Activated B cell treated with CpG ODN at 0.5 μM for 24 hours (primary cell): Measurements from ENCODE around the gene TNFRSF11A. TPM values are rescaled to one million over a fixed set of nuclear protein-coding genes. Genes with fewer than 3 reads are reported as not detected.

Source experiments
- ATAC-seq: fragments of 200-7000 bp; cut with Tn5 transposase; one replicate; pipeline ENCODE4 v1.10.0; 2021; ENCODE audit warnings: low read depth, mild to moderate bottlenecking, moderate library complexity
- CTCF ChIA-PET: fragments of 350-600 bp; sonication (Branson Sonifier 250); formaldehyde crosslinking; loops from one replicate; lab custom pipeline; 2021; ENCODE audit warnings: antibody characterized with exemption; lab: Charles Lee
- POLR2A ChIA-PET: fragments of 350-600 bp; sonication (Branson Sonifier 250); formaldehyde crosslinking; loops from one replicate; lab custom pipeline; 2021; ENCODE audit warnings: antibody characterized with exemption; lab: Charles Lee
- DNase-seq: peaks from one replicate; pipeline ENCODE4 v3.0.0; 2022
- H3K27ac Mint-ChIP-seq: one replicate; pipeline ENCODE4 v1.8.0; 2020; ENCODE audit warnings: mixed read lengths
- H3K27me3 Mint-ChIP-seq: one replicate; pipeline ENCODE4 v1.8.0; 2021; ENCODE audit warnings: mixed read lengths
- H3K36me3 Mint-ChIP-seq: one replicate; pipeline ENCODE4 v1.8.0; 2021; ENCODE audit warnings: low read depth, mixed read lengths
- H3K4me1 Mint-ChIP-seq: one replicate; pipeline ENCODE4 v1.8.0; 2021; ENCODE audit warnings: mixed read lengths
- H3K4me3 Mint-ChIP-seq: one replicate; pipeline ENCODE4 v1.8.0; 2020; ENCODE audit warnings: mild to moderate bottlenecking, mixed read lengths
- H3K9me3 Mint-ChIP-seq: one replicate; pipeline ENCODE4 v1.8.0; 2020; ENCODE audit warnings: mixed read lengths
- CTCF ChIP-seq: fragments of 200-600 bp; IDR thresholded peaks from one replicate; pipeline ENCODE4 v1.8.0; 2022; ENCODE audit warnings: antibody characterized with exemption, mild to moderate bottlenecking
- intact Hi-C: fragments of 100-400 bp; cut with micrococcal nuclease; formaldehyde crosslinking; loops from one replicate; pipeline ENCODE4 v1.15.1; 2024
- total RNA-seq: library from RNA; stranded (reverse); gene quantifications from 2 replicates; pipeline ENCODE4 v1.2.3, GENCODE V29; 2022

Gene TNFRSF11A
- total RNA-seq, 1 donor from 2014 or later, result 0.24 TPM

- H3K4me1 Mint-ChIP-seq, result no peaks in the 10 kb centered on the region
- POLR2A ChIA-PET, result no interaction called here
- ATAC-seq (no peak), DNase-seq (no peak)
- no peak overlapping the region for H3K27ac Mint-ChIP-seq
- H3K36me3 Mint-ChIP-seq, result no peaks in the 10 kb centered on the region
- no peaks in the 10 kb centered on the region for H3K9me3 Mint-ChIP-seq
- intact Hi-C loops, result no loop called here
- H3K4me3 Mint-ChIP-seq, result no peak overlapping the region
- no peak for TF ChIP-seq CTCF
- H3K27me3 Mint-ChIP-seq, result peaks cover 34% of the 10 kb centered on the region
- CTCF ChIA-PET, result no interaction called here
Measured at GRCh38 chr18:62337336-62337735, 12.2 kb downstream of the TNFRSF11A start.

GRCh38 chr18:62338446-62339105, 13.5 kb downstream of the TNFRSF11A start:
- intact Hi-C loops, result no loop called here
- CTCF ChIA-PET, result no interaction called here
- no peak for ATAC-seq

GRCh38 chr18:62339106-62339988, 14.2 kb downstream of the TNFRSF11A start:
- H3K4me1 Mint-ChIP-seq, result no peaks in the 10 kb centered on the region
- no peaks in the 10 kb centered on the region for H3K9me3 Mint-ChIP-seq
- intact Hi-C loops, result no loop called here
- ATAC-seq, result no peak
- no peak for DNase-seq
- ChIA-PET CTCF (no interaction called here), POLR2A (no interaction called here)
- peaks cover 19% of the 10 kb centered on the region for H3K27me3 Mint-ChIP-seq
- H3K36me3 Mint-ChIP-seq, result no peaks in the 10 kb centered on the region
- no peak overlapping the region for H3K27ac Mint-ChIP-seq
- no peak overlapping the region for H3K4me3 Mint-ChIP-seq
- no peak for TF ChIP-seq CTCF

More at GRCh38 chr18:62338446-62339105, 13.5 kb downstream of the TNFRSF11A start:
- POLR2A ChIA-PET, result no interaction called here
- Mint-ChIP-seq H3K36me3 (no peaks in the 10 kb centered on the region), H3K27ac (no peak overlapping the region), H3K4me3 (no peak overlapping the region), H3K4me1 (no peaks in the 10 kb centered on the region), H3K9me3 (no peaks in the 10 kb centered on the region), H3K27me3 (peaks cover 25% of the 10 kb centered on the region)
- no peak for TF ChIP-seq CTCF
- DNase-seq, result no peak

- TF ChIP-seq CTCF, result no peak
- Mint-ChIP-seq H3K36me3 (no peaks in the 10 kb centered on the region), H3K4me1 (no peaks in the 10 kb centered on the region), H3K9me3 (no peaks in the 10 kb centered on the region), H3K4me3 (no peak overlapping the region), H3K27ac (no peak overlapping the region), H3K27me3 (peaks cover 19% of the 10 kb centered on the region)
- CTCF ChIA-PET, result no interaction called here
- ATAC-seq (no peak), DNase-seq (no peak)
- POLR2A ChIA-PET, result no interaction called here
- intact Hi-C loops, result no loop called here
Measured at GRCh38 chr18:62340996-62341395, 15.9 kb downstream of the TNFRSF11A start.

- peaks cover 19% of the 10 kb centered on the region for H3K27me3 Mint-ChIP-seq
- H3K4me3 Mint-ChIP-seq, result no peak overlapping the region
- TF ChIP-seq CTCF, result no peak
- ATAC-seq (no peak), DNase-seq (no peak)
- ChIA-PET CTCF (no interaction called here), POLR2A (no interaction called here)
- H3K9me3 Mint-ChIP-seq, result no peaks in the 10 kb centered on the region
- no peak overlapping the region for H3K27ac Mint-ChIP-seq
- intact Hi-C loops, result no loop called here
- no peaks in the 10 kb centered on the region for H3K4me1 Mint-ChIP-seq
- no peaks in the 10 kb centered on the region for H3K36me3 Mint-ChIP-seq
Measured at GRCh38 chr18:62341473-62341872, 16.4 kb downstream of the TNFRSF11A start.
